K562 (cell line): ENCODE results near the gene MIR17HG.

Experiments
- MBD2 ChIP-seq: sonication (generic); IDR thresholded peaks from 2 replicates; pipeline ENCODE4 v1.6.1; 2016; ENCODE audit warnings: low read depth, borderline replicate concordance
- POLR2A ChIP-seq: fragments of 450-650 bp; conservative IDR thresholded peaks from 2 replicates; pipeline ENCODE4 v1.6.1; 2016
- SIN3A ChIP-seq, 2 experiments: fragments of 150-350 bp in 1 of 2; IDR thresholded peaks; 2 replicates each; pipeline ENCODE4 v1.6.1; 2011 to 2016; ENCODE audit warnings: borderline replicate concordance in 2 of 2, low read depth in 2 of 2, low read length in 2 of 2, mild to moderate bottlenecking in 2 of 2, moderate library complexity in 2 of 2; ENCODE audit not compliant: control insufficient read depth in 1 of 2
- SMAD3 ChIP-seq: fragments of 450-650 bp; formaldehyde crosslinking; conservative IDR thresholded peaks from 2 replicates; pipeline ENCODE4 v1.4.0; 2020; ENCODE audit warnings: mild to moderate bottlenecking
- TCF7L2 ChIP-seq: fragments of 150-350 bp; IDR thresholded peaks from 2 replicates; pipeline ENCODE4 v1.6.1; 2016; ENCODE audit warnings: low read depth, mild to moderate bottlenecking, low read length, moderate library complexity

DNA sequence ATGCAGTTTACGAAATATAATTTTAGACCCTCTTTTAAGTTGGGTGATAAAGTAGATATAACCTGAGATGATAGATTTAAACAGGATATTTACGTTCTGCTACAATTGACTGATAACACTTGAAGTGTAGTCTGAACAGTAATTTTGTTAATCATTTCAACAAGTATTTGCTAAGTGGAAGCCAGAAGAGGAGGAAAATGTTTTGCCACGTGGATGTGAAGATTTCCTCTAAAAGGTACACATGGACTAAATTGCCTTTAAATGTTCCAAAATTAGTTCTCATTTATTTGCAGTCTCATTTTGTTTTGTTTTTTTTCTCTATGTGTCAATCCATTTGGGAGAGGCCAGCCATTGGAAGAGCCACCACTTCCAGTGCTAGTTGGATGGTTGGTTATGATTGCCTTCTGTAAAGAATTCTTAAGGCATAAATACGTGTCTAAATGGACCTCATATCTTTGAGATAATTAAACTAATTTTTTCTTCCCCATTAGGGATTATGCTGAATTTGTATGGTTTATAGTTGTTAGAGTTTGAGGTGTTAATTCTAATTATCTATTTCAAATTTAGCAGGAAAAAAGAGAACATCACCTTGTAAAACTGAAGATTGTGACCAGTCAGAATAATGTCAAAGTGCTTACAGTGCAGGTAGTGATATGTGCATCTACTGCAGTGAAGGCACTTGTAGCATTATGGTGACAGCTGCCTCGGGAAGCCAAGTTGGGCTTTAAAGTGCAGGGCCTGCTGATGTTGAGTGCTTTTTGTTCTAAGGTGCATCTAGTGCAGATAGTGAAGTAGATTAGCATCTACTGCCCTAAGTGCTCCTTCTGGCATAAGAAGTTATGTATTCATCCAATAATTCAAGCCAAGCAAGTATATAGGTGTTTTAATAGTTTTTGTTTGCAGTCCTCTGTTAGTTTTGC is 2.8 kb downstream of the MIR17HG start:
- TF ChIP-seq MBD2 (no peak), TCF7L2 (no peak), SMAD3 (CRISPR knock-in tag) (no peak), POLR2A (no peak), SIN3A (IDR thresholded peaks at IDR 0.05; ENCODE audit: borderline replicate concordance in 2 of 2, control insufficient read depth in 1 of 2, low read depth in 2 of 2, low read length in 2 of 2) (no peak)
